Measurements from ENCODE around the gene ZBTB16. TPM values are rescaled to one million over a fixed set of nuclear protein-coding genes. Genes with fewer than 3 reads are reported as not detected.
"Not testable (repeated sequence)": the region's sequence is repeated elsewhere in the genome, so short reads cannot be mapped to it uniquely, and the experiment has no call there.

Gene ZBTB16
- total RNA-seq, 1 donor from 2014 or later: not detected

DNA sequence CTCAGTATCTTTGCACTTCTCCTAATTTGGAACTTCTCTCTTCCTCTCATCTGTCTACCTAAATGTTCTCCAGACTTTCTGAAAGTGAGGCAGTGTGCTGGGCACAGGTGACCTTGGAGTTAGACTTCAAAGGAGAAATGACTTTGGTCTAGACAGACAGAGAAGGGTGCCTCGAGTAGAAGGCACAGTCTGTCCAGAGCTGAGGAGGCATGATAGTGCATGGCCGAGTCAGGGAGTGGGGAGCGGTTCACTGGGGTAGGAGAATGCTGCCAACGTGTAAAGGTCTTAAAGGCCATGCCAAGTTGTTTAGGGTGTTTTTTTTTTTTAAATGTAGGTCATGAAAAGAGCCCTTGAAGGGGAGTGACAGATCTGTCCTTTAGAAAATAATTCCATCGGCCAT, 17.3 kb upstream of the ZBTB16 start:
- Mint-ChIP-seq H3K4me1 (no peaks in the 10 kb centered on the region), H3K4me3 (no peak overlapping the region), H3K27ac (no peak overlapping the region), H3K27me3 (ENCODE audit: low read depth) (peaks cover 66% of the 10 kb centered on the region), H3K9me3 (no peaks in the 10 kb centered on the region), H3K36me3 (no peaks in the 10 kb centered on the region)
- TF ChIP-seq, protein P1, sequence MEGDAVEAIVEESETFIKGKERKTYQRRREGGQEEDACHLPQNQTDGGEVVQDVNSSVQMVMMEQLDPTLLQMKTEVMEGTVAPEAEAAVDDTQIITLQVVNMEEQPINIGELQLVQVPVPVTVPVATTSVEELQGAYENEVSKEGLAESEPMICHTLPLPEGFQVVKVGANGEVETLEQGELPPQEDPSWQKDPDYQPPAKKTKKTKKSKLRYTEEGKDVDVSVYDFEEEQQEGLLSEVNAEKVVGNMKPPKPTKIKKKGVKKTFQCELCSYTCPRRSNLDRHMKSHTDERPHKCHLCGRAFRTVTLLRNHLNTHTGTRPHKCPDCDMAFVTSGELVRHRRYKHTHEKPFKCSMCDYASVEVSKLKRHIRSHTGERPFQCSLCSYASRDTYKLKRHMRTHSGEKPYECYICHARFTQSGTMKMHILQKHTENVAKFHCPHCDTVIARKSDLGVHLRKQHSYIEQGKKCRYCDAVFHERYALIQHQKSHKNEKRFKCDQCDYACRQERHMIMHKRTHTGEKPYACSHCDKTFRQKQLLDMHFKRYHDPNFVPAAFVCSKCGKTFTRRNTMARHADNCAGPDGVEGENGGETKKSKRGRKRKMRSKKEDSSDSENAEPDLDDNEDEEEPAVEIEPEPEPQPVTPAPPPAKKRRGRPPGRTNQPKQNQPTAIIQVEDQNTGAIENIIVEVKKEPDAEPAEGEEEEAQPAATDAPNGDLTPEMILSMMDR (IDR thresholded peaks at IDR 0.05; ENCODE audit: unreplicated experiment): no peak
- DNase-seq (ENCODE audit: low spot score in 2 of 2, unreplicated experiment in 2 of 2): no peak

DNA sequence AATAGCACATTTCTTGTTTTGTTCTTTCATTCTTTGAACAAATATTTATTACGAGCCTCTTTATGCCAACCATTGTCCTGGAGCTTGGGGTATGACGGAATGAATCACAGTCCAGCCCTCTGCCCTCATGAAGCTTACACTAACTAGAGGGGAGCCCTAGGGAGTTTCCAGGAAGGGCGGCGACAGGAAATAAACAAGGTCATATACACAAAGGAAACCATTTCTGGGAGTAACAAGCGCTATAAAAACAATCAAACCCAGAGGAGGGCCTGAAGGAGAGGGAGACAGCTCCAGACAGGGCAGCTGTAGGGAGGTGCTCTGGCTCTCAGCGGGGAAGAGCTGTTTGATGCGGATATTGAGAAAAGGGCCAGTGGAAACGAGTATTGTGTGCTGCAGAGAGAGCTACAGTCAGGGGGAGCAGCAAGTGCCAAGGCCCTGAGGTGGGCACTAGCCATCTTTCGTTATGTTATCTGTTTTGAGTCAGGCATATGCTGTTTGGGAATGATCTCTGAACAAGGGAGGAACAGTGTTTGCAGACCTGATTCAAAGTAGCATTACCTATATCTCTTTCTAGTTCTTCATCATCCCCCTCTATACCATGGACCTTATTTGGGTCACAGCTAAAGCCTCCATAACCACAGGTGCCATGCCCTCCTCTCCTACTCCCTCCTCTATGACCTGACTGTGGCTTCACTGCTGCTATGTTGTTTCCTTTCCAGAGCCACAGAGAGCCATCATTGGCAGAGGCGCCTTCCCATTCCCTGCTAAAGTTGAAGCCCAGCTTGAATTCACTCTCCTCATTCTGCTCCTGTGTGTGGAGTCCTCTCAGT, 15.3 kb upstream of the ZBTB16 start:
- Mint-ChIP-seq H3K27me3 (ENCODE audit: low read depth) (peaks cover 67% of the 10 kb centered on the region), H3K27ac (no peak overlapping the region), H3K4me1 (no peaks in the 10 kb centered on the region), H3K4me3 (no peak overlapping the region), H3K9me3 (no peaks in the 10 kb centered on the region), H3K36me3 (no peaks in the 10 kb centered on the region)
- no peak for DNase-seq (ENCODE audit: low spot score in 2 of 2, unreplicated experiment in 2 of 2)
- TF ChIP-seq, protein P1 (IDR thresholded peaks at IDR 0.05; ENCODE audit: unreplicated experiment): no peak

DNA sequence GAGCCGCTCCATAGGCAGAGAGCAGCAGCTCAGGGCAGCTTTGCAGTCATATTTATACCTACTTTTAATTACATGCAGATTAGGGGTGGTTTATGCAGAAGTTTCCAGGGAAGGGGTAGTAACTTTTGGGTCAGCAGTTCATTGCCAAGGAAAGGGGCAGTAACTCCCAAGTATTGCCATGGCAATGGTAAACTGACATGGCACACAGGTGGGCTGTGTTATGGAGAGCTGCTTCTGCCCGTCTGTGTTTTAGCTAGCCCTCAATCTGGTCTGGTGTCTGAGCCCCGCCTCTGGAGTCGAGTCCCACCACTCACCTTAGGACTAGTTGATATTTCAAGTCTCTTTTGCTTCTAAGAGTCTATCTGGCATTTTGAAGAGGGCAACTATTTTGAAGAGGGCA, 12.2 kb upstream of the ZBTB16 start:
- Mint-ChIP-seq H3K27me3 (ENCODE audit: low read depth) (peaks cover 78% of the 10 kb centered on the region), H3K9me3 (no peaks in the 10 kb centered on the region), H3K27ac (no peak overlapping the region), H3K4me1 (no peaks in the 10 kb centered on the region), H3K36me3 (no peaks in the 10 kb centered on the region), H3K4me3 (no peak overlapping the region)
- TF ChIP-seq, protein P1 (IDR thresholded peaks at IDR 0.05; ENCODE audit: unreplicated experiment): no peak
- no peak for DNase-seq (ENCODE audit: low spot score in 2 of 2, unreplicated experiment in 2 of 2)

DNA sequence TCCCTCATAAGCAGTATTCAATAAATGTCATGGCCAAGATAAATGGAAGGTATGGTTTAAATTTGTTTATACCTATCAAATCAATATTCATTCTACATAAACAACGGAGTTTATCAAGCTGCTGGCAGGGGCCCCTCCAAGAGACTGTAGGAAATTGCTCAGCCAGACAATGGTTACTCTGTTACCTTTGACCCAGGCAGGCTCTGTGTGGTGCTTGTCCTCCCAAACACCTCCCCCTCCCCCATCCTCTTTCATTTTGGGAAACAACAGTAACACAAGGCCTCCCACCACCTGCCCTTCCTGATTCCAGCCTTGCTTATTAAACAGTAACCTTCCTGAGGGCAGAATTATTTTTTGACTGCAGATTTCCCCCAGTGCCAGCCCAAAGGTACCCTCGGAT, 10.5 kb upstream of the ZBTB16 start:
- H3K36me3 Mint-ChIP-seq: no peaks in the 10 kb centered on the region
- no peaks in the 10 kb centered on the region for H3K4me1 Mint-ChIP-seq
- peaks cover 86% of the 10 kb centered on the region for H3K27me3 Mint-ChIP-seq (ENCODE audit: low read depth)
- TF ChIP-seq, protein P1 (IDR thresholded peaks at IDR 0.05; ENCODE audit: unreplicated experiment): no peak
- H3K4me3 Mint-ChIP-seq: no peak overlapping the region
- no peaks in the 10 kb centered on the region for H3K9me3 Mint-ChIP-seq
- DNase-seq (ENCODE audit: low spot score in 2 of 2, unreplicated experiment in 2 of 2): no peak
- no peak overlapping the region for H3K27ac Mint-ChIP-seq

DNA sequence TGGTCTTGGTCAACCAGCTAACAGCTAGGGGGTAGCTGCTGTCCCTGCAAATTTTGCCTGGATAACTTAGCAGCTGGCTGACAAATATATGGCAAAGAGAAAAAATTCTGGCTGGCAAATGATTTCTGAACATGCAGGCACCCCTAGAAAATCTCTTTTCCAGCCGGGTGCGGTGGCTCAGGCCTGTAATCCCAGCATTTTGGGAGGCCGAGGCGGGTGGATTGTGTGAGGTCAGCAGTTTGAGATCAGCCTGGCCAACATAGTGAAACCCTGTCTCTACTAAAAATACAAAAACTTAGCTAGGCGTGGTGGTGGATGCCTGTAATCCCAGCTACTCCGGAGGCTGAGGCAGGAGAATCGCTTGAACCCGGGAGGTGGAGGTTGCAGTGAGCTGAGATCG, 9.7 kb upstream of the ZBTB16 start:
- DNase-seq (ENCODE audit: low spot score in 2 of 2, unreplicated experiment in 2 of 2); H3K9me3 Mint-ChIP-seq; H3K4me1 Mint-ChIP-seq; H3K36me3 Mint-ChIP-seq; H3K27ac Mint-ChIP-seq; H3K4me3 Mint-ChIP-seq: not testable (repeated sequence)
- H3K27me3 Mint-ChIP-seq (ENCODE audit: low read depth): peaks cover 86% of the 10 kb centered on the region

DNA sequence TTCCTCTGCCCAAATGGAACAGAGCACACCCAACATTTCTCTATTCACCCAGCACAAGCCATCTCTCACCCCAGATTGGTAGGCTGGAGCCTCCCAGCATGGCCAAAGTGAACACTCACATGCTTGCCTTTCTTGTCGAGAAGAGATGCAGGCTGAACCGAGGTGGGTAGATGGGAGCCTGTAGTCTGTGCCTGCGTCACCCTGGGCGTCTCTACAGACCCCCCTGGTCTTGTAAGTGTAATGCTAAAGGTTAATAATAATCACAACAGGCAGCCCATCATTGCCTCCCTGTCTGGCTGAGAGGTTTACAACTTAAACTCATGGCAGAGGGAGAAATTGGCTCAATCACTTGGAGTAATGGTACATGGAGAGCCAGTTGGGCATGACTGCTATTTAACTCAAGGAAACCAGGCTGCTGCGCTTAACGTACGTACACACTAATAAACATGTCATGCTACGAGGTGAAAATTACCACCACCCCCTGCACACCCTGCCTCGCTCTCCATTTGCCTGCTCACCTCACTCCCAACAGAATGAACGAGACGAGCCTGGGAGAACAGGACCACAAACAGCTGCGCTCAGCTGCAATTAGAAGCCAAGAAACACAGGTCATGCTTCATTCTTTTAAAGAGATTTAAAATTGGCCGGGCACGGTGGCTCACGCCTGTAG, 9.1 kb upstream of the ZBTB16 start:
- TF ChIP-seq, protein P1 (IDR thresholded peaks at IDR 0.05; ENCODE audit: unreplicated experiment): no peak
- no peak overlapping the region for H3K27ac Mint-ChIP-seq
- no peak overlapping the region for H3K4me3 Mint-ChIP-seq
- H3K9me3 Mint-ChIP-seq: no peaks in the 10 kb centered on the region
- DNase-seq (ENCODE audit: low spot score in 2 of 2, unreplicated experiment in 2 of 2): no peak
- no peaks in the 10 kb centered on the region for H3K4me1 Mint-ChIP-seq
- H3K27me3 Mint-ChIP-seq (ENCODE audit: low read depth): peaks cover 86% of the 10 kb centered on the region
- no peaks in the 10 kb centered on the region for H3K36me3 Mint-ChIP-seq

All from mesothelial cell of epicardium (in vitro differentiated cells).